SK-N-SH treated with all-trans-retinoic acid at 6 μM for 48 hours (cell line): ENCODE data around the gene DNAH3.

Source experiments
- ARNTL ChIP-seq: fragments of 450-650 bp; formaldehyde crosslinking; IDR thresholded peaks from 2 replicates; pipeline ENCODE4 v1.5.0; 2020; ENCODE audit warnings: low read depth, mild to moderate bottlenecking, moderate library complexity, borderline replicate concordance
- PPARA ChIP-seq: fragments of 250-450 bp; sonication (Bioruptor Pico); IDR thresholded peaks from 2 replicates; pipeline ENCODE4 v1.5.0; 2020; ENCODE audit warnings: mild to moderate bottlenecking, borderline replicate concordance
- RARB ChIP-seq: fragments of 250-450 bp; sonication (Bioruptor Pico); IDR thresholded peaks from 2 replicates; pipeline ENCODE4 v1.8.0; 2021; ENCODE audit warnings: mild to moderate bottlenecking, moderate library complexity
- SNAI2 ChIP-seq: fragments of 250-450 bp; sonication (Bioruptor Pico); IDR thresholded peaks from 2 replicates; pipeline ENCODE4 v1.5.0; 2020; ENCODE audit warnings: mild to moderate bottlenecking, moderate library complexity
- TOX ChIP-seq: fragments of 250-450 bp; sonication (Bioruptor Pico); IDR thresholded peaks from 2 replicates; pipeline ENCODE4 v1.8.0; 2021; ENCODE audit warnings: mild to moderate bottlenecking, moderate library complexity, borderline replicate concordance
- ZFP3 ChIP-seq: fragments of 250-450 bp; sonication (Bioruptor Pico); IDR thresholded peaks from 2 replicates; pipeline ENCODE4 v1.5.0; 2020; ENCODE audit warnings: mild to moderate bottlenecking, moderate library complexity
- ZFP30 ChIP-seq: fragments of 450-650 bp; formaldehyde crosslinking; IDR thresholded peaks from 2 replicates; pipeline ENCODE4 v1.5.0; 2022; ENCODE audit warnings: mild to moderate bottlenecking, moderate library complexity
- ZNF565 ChIP-seq: fragments of 450-650 bp; formaldehyde crosslinking; conservative IDR thresholded peaks from 2 replicates; pipeline ENCODE4 v1.5.0; 2020; ENCODE audit warnings: low read depth, mild to moderate bottlenecking, moderate library complexity
- TF ChIP-seq, protein P1 (sequence below): fragments of 250-450 bp; sonication (Bioruptor Pico); IDR thresholded peaks from 2 replicates; pipeline ENCODE4 v1.8.0; 2021; ENCODE audit warnings: low read depth, mild to moderate bottlenecking, moderate library complexity, borderline replicate concordance
- TF ChIP-seq, protein P2 (sequence below): fragments of 250-450 bp; sonication (Bioruptor Pico); IDR thresholded peaks from 2 replicates; pipeline ENCODE4 v1.5.0; 2020; ENCODE audit warnings: mild to moderate bottlenecking, moderate library complexity
- TF ChIP-seq, protein P3 (sequence below): fragments of 250-450 bp; sonication (Bioruptor Pico); IDR thresholded peaks from 2 replicates; pipeline ENCODE4 v1.5.1; 2021; ENCODE audit warnings: mild to moderate bottlenecking, moderate library complexity

DNA sequence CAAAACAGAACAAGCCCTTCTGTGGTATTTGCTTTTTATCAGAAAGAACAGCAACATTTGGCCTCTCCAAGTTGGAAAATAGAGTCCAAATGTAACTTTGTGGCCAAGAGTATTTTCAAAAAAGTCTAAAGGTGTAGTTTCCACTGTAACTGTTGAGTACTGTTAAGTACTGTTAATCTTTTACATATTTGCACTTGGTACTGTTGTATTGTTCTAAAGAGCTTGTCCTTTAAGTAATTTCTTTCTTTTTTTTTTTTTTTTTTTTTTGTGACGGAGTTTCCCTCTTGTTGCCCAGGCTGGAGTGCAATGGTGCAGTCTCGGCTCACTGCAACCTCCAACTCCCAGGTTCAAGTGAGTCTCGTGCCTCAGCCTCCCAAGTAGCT is 29.3 kb upstream of the DNAH3 start:
- TF ChIP-seq, protein P1, sequence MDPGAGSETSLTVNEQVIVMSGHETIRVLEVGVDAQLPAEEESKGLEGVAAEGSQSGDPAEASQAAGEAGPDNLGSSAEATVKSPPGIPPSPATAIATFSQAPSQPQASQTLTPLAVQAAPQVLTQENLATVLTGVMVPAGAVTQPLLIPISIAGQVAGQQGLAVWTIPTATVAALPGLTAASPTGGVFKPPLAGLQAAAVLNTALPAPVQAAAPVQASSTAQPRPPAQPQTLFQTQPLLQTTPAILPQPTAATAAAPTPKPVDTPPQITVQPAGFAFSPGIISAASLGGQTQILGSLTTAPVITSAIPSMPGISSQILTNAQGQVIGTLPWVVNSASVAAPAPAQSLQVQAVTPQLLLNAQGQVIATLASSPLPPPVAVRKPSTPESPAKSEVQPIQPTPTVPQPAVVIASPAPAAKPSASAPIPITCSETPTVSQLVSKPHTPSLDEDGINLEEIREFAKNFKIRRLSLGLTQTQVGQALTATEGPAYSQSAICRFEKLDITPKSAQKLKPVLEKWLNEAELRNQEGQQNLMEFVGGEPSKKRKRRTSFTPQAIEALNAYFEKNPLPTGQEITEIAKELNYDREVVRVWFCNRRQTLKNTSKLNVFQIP (CRISPR knock-in tag): no peak
- no peak for TF ChIP-seq ZFP30
- no peak for TF ChIP-seq RARB (CRISPR knock-in tag)
- no peak for TF ChIP-seq ARNTL (CRISPR knock-in tag)
- TF ChIP-seq, protein P2, sequence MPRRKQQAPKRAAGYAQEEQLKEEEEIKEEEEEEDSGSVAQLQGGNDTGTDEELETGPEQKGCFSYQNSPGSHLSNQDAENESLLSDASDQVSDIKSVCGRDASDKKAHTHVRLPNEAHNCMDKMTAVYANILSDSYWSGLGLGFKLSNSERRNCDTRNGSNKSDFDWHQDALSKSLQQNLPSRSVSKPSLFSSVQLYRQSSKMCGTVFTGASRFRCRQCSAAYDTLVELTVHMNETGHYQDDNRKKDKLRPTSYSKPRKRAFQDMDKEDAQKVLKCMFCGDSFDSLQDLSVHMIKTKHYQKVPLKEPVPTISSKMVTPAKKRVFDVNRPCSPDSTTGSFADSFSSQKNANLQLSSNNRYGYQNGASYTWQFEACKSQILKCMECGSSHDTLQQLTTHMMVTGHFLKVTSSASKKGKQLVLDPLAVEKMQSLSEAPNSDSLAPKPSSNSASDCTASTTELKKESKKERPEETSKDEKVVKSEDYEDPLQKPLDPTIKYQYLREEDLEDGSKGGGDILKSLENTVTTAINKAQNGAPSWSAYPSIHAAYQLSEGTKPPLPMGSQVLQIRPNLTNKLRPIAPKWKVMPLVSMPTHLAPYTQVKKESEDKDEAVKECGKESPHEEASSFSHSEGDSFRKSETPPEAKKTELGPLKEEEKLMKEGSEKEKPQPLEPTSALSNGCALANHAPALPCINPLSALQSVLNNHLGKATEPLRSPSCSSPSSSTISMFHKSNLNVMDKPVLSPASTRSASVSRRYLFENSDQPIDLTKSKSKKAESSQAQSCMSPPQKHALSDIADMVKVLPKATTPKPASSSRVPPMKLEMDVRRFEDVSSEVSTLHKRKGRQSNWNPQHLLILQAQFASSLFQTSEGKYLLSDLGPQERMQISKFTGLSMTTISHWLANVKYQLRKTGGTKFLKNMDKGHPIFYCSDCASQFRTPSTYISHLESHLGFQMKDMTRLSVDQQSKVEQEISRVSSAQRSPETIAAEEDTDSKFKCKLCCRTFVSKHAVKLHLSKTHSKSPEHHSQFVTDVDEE (CRISPR knock-in tag): no peak
- no peak for TF ChIP-seq TOX (CRISPR knock-in tag)
- TF ChIP-seq, protein P3, sequence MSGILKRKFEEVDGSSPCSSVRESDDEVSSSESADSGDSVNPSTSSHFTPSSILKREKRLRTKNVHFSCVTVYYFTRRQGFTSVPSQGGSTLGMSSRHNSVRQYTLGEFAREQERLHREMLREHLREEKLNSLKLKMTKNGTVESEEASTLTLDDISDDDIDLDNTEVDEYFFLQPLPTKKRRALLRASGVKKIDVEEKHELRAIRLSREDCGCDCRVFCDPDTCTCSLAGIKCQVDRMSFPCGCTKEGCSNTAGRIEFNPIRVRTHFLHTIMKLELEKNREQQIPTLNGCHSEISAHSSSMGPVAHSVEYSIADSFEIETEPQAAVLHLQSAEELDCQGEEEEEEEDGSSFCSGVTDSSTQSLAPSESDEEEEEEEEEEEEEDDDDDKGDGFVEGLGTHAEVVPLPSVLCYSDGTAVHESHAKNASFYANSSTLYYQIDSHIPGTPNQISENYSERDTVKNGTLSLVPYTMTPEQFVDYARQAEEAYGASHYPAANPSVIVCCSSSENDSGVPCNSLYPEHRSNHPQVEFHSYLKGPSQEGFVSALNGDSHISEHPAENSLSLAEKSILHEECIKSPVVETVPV (CRISPR knock-in tag): no peak
- TF ChIP-seq PPARA (CRISPR knock-in tag): no peak
- TF ChIP-seq ZFP3 (CRISPR knock-in tag): no peak
- no peak for TF ChIP-seq ZNF565
- TF ChIP-seq SNAI2 (CRISPR knock-in tag): no peak
